ENCODE measurements around the gene TPM2.

Gene TPM2

DNA sequence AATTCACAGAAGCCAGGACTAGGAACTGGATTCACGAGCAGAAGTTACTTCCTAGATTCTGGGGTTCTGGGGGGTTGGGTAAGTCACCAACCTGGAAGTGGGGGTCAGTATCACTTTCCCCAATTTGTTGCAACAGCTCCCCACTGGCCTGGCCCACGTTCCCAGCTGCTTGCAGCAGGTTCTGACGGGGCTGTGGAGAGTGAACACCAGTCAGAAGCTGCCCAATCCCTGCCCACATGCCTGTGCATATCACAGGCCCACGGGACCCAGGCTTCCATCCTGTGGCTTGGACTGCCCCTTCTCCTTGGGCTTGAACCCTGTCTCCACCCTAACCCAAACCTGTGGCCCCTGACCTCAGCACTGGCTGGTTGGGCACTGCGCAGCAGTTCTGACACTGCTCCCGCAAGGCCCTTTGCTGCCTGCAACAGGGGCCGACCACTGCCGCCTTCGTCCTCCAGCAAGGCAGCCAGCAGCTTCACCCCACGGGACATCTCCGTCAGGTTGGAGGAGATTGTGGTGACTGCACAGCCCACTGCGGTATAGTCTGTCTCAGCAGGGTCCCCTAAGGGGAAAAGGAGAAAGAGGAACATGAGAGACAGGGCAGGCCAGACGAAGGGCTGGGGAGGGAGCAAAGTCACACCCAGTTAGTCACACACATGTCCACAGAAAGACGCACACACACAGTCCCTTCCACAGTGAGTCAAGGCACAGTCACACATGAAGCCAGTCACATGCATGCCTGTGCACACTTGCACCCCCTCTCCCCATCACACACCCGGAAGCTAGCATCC, 29.2 kb upstream of the TPM2 start:
- no peak for DNase-seq (ENCODE audit: low read depth in 2 of 2, low spot score in 1 of 2)

DNA sequence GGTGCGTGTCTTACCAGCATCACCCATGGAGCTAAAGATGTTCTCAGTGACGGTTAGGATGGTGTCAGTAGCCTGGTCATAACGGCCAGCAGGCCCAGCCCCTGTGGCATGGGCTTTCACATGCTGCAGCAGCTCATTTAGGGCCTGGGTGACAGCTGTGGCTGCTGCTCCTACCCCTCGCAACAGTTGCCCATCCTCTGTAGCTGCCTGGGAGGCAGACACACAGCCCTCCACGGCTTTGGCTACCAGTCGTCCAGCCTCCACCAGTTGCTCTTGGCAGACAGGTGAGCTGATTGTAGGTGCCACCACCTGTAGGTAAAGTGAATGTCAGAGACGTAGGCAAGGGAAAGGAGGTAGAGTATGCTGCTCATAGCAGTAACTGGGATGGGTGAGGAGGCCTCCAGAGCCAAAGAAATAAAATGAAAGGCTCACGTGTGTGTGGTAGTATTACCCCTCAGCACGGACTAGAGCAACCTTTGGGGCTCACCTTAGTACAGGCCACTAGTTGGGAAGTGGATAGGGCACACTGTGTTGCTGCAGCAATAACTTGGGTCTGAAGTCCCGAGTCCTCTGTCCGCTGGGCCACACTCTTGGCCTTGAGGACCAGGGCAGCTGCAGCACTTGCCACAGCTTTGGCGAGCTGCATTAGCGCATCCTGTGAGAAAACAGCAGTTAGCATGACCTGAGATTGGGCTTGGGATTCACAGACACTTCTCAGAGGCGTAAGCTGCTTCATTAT, 27.6 kb upstream of the TPM2 start:
- no peak for DNase-seq (ENCODE audit: low read depth in 2 of 2, low spot score in 1 of 2)

DNA sequence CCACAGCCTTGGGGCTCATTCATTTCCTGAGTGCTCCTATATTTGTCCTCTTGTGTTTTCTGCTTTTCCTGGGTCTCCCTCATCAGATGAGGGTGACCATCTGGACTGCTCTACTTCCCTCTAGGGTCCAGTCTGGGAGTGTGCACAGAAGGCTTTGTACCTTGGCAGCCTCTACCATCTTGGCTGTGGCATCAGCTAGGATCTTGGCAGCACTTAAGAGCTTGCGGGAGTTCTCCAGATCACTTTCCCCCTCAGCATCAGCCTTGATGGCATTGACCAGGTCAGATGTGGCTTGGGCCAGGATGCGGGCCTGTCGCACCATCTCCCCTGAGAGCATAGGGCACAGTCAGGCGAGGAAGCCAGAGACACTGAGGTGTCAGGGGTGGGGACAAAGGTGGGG, 26.5 kb upstream of the TPM2 start:
- DNase-seq (ENCODE audit: low read depth in 2 of 2, low spot score in 1 of 2): no peak

DNA sequence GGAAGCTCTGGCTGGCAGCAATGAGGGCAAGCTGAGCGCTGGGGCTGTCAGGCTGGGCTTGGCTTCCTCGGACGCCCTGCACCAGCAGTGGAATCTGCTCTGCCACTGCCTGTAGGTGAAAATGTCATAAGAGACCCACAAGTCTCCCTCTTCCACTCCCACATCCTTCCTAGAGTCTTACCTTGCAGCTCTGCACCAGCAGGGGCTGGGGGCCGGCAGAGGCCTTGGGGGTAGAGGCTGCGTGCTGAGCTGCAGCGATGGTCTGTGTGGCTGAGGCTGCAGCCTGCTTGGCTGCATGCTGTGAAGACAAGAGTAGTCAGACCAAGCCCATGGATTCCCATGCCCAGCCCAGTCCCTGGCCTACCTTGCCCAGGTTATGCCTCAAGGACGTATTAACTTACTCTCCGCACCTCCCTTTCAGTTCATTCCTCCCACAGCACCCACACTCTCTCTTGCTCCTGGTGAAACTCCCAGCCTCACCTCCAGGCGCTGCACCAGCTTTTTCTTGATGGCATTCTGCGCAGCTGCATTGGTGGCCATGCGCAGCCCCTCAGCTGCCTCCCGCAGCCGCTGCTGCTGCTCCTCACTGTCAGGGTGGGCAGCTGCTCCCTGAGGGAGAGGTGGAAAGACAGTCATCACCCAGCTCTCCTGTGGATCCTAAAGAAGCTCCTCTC, 25.0 kb upstream of the TPM2 start:
- no peak for DNase-seq (ENCODE audit: low read depth in 2 of 2, low spot score in 1 of 2)

GRCh38 chr9:35714123-35714522, 24.4 kb upstream of the TPM2 start:
- no peak for DNase-seq (ENCODE audit: low read depth in 2 of 2, low spot score in 1 of 2)

GRCh38 chr9:35713578-35713977, 23.9 kb upstream of the TPM2 start:
- no peak for DNase-seq (ENCODE audit: low read depth in 2 of 2, low spot score in 1 of 2)

DNA sequence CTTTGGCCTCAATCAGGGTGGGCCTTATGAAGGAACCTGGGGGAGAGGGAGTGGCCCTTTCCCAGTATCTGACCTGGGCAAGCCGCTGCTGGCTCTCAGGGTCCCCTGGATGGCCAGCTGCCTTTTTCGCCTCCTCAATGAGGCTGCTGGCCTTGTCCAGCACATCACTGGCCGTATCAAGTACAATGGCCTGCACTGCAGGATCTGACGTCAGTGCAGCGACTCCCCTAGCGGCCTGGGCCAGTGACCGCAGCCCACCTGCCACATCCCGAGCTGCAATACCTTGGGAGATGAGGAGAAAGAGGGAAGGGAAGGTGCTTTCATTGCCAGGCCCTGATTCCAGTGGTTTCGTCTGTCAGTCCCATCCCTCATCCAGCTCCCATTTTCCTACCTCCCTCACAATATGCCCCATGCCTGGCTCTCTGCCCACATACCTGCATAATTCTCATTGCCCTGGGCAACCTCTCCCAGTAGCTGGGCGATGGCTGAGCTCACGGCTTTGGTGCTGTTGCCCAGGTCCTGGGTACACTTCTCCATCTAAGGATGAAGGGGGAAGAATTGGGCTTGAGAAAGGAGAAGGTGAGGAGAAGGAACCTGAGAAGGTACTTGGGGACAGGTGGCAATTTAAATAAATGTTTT, 23.2 kb upstream of the TPM2 start:
- no peak for DNase-seq (ENCODE audit: low read depth in 2 of 2, low spot score in 1 of 2)

- DNase-seq (ENCODE audit: low read depth in 2 of 2, low spot score in 1 of 2): no peak
Observed at GRCh38 chr9:35711501-35712428, 22.0 kb upstream of the TPM2 start.

DNA sequence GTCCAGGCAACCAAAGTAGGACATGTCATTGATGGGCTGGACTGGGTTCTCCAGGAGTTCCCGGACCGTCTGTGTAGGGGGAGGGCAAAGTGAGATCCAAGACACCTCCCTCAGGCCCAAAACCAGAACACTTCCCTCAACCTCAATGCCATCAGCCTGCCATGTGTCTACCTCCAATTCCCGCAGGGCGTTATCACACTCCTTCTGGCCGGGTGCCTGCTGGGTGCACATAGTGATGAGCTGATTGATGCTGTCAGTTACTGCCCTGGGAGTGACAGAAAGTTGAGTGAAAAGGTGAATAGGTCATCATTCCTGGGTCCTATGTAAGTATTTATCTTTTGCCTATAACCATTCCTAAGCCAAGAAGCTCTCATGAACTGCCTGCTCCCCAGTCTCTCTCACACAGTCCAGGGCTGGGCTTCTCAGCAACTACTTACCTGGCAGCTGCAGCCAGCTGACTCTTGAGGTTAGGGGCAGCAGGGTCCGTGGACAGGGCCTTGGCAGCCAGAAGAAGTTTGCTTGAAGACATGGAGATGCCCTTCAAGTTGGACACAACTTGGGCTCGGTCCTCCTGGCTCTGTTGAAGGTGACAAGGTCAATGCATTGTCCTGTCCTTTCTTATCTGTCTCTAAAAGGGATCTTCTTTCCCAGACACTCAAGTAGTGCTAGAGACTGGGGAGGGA, 21.2 kb upstream of the TPM2 start:
- no peak for DNase-seq (ENCODE audit: low read depth in 2 of 2, low spot score in 1 of 2)

- DNase-seq (ENCODE audit: low read depth in 2 of 2, low spot score in 1 of 2): no peak
Observed at GRCh38 chr9:35708146-35708545, 18.4 kb upstream of the TPM2 start.

DNA sequence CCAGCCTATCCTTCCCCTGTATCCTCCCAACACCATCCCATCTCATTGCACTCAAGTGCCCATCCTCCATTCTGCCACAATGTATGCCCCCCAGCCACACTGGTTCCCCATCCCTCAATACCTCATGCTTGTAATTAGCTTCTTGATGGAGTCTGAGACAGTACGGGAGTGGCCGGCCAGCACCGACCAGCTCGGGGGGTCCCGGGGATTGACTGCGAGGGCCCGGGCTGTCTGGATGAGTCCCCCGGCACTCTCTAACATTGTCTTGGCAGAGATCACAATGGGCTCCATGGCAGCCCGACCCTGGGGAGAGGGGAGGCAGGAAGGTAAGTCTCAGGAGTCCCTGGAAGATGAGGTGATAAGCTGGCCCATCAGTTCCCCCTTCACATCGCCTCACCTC, 17.2 kb upstream of the TPM2 start:
- no peak for DNase-seq (ENCODE audit: low read depth in 2 of 2, low spot score in 1 of 2)

DNA sequence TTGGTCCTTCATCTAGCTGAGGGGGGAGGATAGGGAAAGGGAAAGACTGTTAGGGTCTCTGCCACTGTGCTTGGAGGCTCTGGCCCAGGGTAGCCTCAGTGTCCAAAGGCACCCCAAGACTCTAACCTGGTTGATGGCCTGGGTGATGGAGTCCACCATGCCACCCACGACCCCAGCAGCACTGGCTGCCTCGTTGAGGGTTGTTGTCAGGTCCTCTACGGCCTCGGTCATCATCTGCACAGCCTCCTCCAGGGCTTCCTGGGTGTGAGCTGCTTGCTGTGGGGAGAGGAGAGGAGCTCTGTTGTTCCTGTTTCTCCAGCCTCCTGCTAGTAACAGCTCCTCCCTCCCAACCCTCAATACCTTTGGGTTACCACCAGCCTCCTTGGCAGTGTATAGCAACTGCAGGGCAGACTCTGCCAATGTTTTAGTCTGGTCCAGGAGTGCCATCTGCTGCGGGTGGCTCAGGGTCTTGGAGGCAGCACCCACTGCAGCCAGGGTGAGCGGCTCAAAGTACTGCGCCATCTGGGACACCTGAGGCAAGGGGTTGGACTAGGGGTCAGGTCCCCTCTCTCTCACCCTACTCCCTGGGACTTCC, 16.2 kb upstream of the TPM2 start:
- no peak for DNase-seq (ENCODE audit: low read depth in 2 of 2, low spot score in 1 of 2)

GRCh38 chr9:35705372-35705771, 15.6 kb upstream of the TPM2 start:
- DNase-seq (ENCODE audit: low read depth in 2 of 2, low spot score in 1 of 2): no peak

GRCh38 chr9:35703906-35704672, 14.4 kb upstream of the TPM2 start:
- no peak for DNase-seq (ENCODE audit: low read depth in 2 of 2, low spot score in 1 of 2)

DNA sequence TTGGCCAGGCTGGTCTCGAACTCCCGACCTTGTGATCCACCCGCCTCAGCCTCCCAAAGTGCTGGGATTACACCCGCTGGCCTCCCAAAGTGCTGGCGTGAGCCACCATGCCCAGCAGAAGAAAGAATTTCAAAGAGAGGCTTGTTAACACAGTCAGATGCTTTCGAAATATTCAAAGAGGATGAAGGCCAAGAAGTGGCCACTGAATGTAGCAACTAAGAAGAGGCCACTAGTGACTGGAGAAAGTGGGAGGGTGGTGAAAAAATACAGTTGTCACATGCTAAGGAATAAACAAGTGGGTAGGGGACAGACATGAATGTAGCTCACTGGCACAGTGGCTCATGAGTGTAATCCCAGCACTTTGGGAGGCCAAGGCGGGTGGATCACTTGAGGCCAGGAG, 13.0 kb upstream of the TPM2 start:
- no peak for DNase-seq (ENCODE audit: low read depth in 2 of 2, low spot score in 1 of 2)

DNA sequence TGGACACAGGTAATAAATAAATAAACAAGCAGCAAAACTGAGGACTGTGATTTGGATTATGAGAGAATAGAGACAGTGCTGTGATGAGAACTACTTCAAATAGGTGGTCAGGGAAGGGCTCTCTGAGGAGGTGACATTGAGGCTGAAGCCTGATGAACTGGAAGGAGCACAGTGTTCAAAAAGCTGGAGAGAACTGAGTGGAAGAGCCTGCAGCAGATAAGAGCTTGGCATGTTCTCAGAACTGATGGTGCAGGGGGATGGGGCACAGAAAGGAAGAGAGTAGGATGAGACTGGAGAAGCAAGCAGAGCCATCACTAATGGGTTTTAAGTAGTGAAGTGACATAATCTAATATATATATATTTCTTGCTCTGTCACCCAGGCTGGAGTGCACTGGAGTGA, 11.2 kb upstream of the TPM2 start:
- DNase-seq (ENCODE audit: low read depth in 2 of 2, low spot score in 1 of 2): no peak

GRCh38 chr9:35700031-35700430, 10.3 kb upstream of the TPM2 start:
- no peak for DNase-seq (ENCODE audit: low read depth in 2 of 2, low spot score in 1 of 2)

DNA sequence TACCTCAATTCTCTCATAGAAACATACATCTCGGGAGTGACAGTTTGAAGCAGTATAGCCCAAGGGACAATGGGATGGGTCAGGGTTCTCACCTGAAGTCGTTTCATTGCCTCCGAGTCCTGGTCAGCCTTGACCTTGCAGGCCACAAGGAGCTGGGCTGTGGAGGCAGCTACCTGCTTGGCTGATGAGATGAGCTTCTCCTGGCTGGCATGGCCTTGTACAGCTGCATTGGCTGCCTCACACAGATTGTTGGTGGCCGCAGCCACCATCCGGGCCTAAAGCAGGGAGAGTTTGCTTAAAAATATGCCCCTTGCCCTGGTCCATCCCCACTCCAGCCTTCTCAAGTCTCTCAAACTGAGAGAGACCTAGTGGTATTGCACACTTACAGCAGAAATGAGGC, 8.5 kb upstream of the TPM2 start:
- DNase-seq (ENCODE audit: low read depth in 2 of 2, low spot score in 1 of 2): no peak

GRCh38 chr9:35697486-35697885, 7.8 kb upstream of the TPM2 start:
- DNase-seq (ENCODE audit: low read depth in 2 of 2, low spot score in 1 of 2): no peak

All from stimulated activated CD8-positive, alpha-beta memory T cell treated with anti-CD3 and anti-CD28 coated beads, Interleukin-4, amount 100 ng/mL, for 4 hours (primary cell).